Epithelial cell of esophagus (primary cell): ENCODE data around the gene CDH4.

Experiments
- DNase-seq: peaks from one replicate; pipeline ENCODE4 v3.0.0; 2010; ENCODE audit warnings: low read depth
- H3K4me3 ChIP-seq: 2 replicates; pipeline ENCODE4 v1.5.1; 2011; ENCODE audit warnings: mild to moderate bottlenecking, low read length, control low read depth
- CTCF ChIP-seq: IDR thresholded peaks from 2 replicates; pipeline ENCODE4 v1.5.1; 2011; ENCODE audit warnings: low read depth, mild to moderate bottlenecking, low read length, control low read depth, inconsistent platforms; ENCODE audit not compliant: insufficient read depth; ENCODE audit errors: missing control alignments

Gene CDH4

GRCh38 chr20:61640131-61640870 lies 388.2 kb downstream of the CDH4 start:
- no peak overlapping the region for H3K4me3 ChIP-seq
- no peak for DNase-seq
- TF ChIP-seq CTCF, result no peak

GRCh38 chr20:61640871-61641245 lies 388.8 kb downstream of the CDH4 start:
- TF ChIP-seq CTCF, result no peak
- DNase-seq, result no peak
- no peak overlapping the region for H3K4me3 ChIP-seq

- peak; percentile 8 for TF ChIP-seq CTCF
- no peak for DNase-seq
- H3K4me3 ChIP-seq, result no peak overlapping the region
Observed at GRCh38 chr20:61643656-61644377, 391.8 kb downstream of the CDH4 start.

- no peak for DNase-seq
Observed at GRCh38 chr20:61644378-61645076, 392.5 kb downstream of the CDH4 start.

GRCh38 chr20:61645732-61646131 lies 393.7 kb downstream of the CDH4 start:
- no peak overlapping the region for H3K4me3 ChIP-seq
- no peak for DNase-seq
- TF ChIP-seq CTCF, result no peak

More at GRCh38 chr20:61644378-61645076, 392.5 kb downstream of the CDH4 start:
- TF ChIP-seq CTCF, result no peak
- H3K4me3 ChIP-seq, result no peak overlapping the region

- no peak for DNase-seq
- TF ChIP-seq CTCF, result no peak
- H3K4me3 ChIP-seq, result no peak overlapping the region
Observed at GRCh38 chr20:61646453-61646852, 394.4 kb downstream of the CDH4 start.
